Activated naive CD4-positive, alpha-beta T cell treated with anti-CD3 and anti-CD28 coated beads, Interleukin-2, amount 10 ng/mL, durations not matched to agents 7 days and 5 days (primary cell): ENCODE measurements around the gene RBM28.

Source experiments
- CTCF ChIA-PET: fragments of 350-600 bp; sonication (Branson Sonifier 250); formaldehyde crosslinking; loops from one replicate; lab custom pipeline; 2021; ENCODE audit warnings: antibody characterized with exemption; lab: Charles Lee
- DNase-seq: peaks from one replicate; pipeline ENCODE4 v3.0.0-alpha.2; 2020
- H3K27ac Mint-ChIP-seq: one replicate; pipeline ENCODE4 v1.8.0; 2021; ENCODE audit warnings: mild to moderate bottlenecking, moderate library complexity, mixed read lengths
- H3K27me3 Mint-ChIP-seq: one replicate; pipeline ENCODE4 v1.8.0; 2021; ENCODE audit warnings: mild to moderate bottlenecking, mixed read lengths
- H3K36me3 Mint-ChIP-seq: one replicate; pipeline ENCODE4 v1.8.0; 2021; ENCODE audit warnings: mixed read lengths
- H3K4me1 Mint-ChIP-seq: one replicate; pipeline ENCODE4 v1.8.0; 2021; ENCODE audit warnings: mixed read lengths
- H3K4me3 Mint-ChIP-seq: one replicate; pipeline ENCODE4 v1.8.0; 2021; ENCODE audit warnings: mild to moderate bottlenecking, moderate library complexity, mixed read lengths
- H3K9me3 Mint-ChIP-seq: one replicate; pipeline ENCODE4 v1.8.0; 2021; ENCODE audit warnings: mixed read lengths

RBM28 gene

GRCh38 chr7:128279124-128279713 is 64.5 kb downstream of the RBM28 start:
- CTCF ChIA-PET: no interaction called here
- DNase-seq: no peak
- H3K9me3 Mint-ChIP-seq: peaks cover 11% of the 10 kb centered on the region
- no peaks in the 10 kb centered on the region for H3K4me1 Mint-ChIP-seq
- H3K27ac Mint-ChIP-seq: no peak overlapping the region
- H3K4me3 Mint-ChIP-seq: no peak overlapping the region
- peaks cover 25% of the 10 kb centered on the region for H3K27me3 Mint-ChIP-seq
- H3K36me3 Mint-ChIP-seq: no peaks in the 10 kb centered on the region

GRCh38 chr7:128278366-128278765 is 65.3 kb downstream of the RBM28 start:
- CTCF ChIA-PET: no interaction called here
- peaks cover 33% of the 10 kb centered on the region for H3K27me3 Mint-ChIP-seq
- peaks cover 11% of the 10 kb centered on the region for H3K9me3 Mint-ChIP-seq
- H3K4me1 Mint-ChIP-seq: no peaks in the 10 kb centered on the region
- no peak overlapping the region for H3K27ac Mint-ChIP-seq
- no peak for DNase-seq
- no peaks in the 10 kb centered on the region for H3K36me3 Mint-ChIP-seq
- no peak overlapping the region for H3K4me3 Mint-ChIP-seq

GRCh38 chr7:128275681-128276080 is 68.0 kb downstream of the RBM28 start:
- no peaks in the 10 kb centered on the region for H3K4me1 Mint-ChIP-seq
- H3K4me3 Mint-ChIP-seq: no peak overlapping the region
- peaks cover 52% of the 10 kb centered on the region for H3K27me3 Mint-ChIP-seq
- no peak for DNase-seq
- peaks cover 9% of the 10 kb centered on the region for H3K9me3 Mint-ChIP-seq
- CTCF ChIA-PET: no interaction called here
- no peaks in the 10 kb centered on the region for H3K36me3 Mint-ChIP-seq
- H3K27ac Mint-ChIP-seq: no peak overlapping the region

- H3K36me3 Mint-ChIP-seq: no peaks in the 10 kb centered on the region
- H3K4me3 Mint-ChIP-seq: no peak overlapping the region
- CTCF ChIA-PET: no interaction called here
- H3K4me1 Mint-ChIP-seq: no peaks in the 10 kb centered on the region
- H3K9me3 Mint-ChIP-seq: peaks cover 5% of the 10 kb centered on the region
- no peak overlapping the region for H3K27ac Mint-ChIP-seq
- DNase-seq: no peak
- peaks cover 57% of the 10 kb centered on the region for H3K27me3 Mint-ChIP-seq
These were observed 68.7 kb downstream of the RBM28 start for GRCh38 chr7:128274884-128275603.

DNA sequence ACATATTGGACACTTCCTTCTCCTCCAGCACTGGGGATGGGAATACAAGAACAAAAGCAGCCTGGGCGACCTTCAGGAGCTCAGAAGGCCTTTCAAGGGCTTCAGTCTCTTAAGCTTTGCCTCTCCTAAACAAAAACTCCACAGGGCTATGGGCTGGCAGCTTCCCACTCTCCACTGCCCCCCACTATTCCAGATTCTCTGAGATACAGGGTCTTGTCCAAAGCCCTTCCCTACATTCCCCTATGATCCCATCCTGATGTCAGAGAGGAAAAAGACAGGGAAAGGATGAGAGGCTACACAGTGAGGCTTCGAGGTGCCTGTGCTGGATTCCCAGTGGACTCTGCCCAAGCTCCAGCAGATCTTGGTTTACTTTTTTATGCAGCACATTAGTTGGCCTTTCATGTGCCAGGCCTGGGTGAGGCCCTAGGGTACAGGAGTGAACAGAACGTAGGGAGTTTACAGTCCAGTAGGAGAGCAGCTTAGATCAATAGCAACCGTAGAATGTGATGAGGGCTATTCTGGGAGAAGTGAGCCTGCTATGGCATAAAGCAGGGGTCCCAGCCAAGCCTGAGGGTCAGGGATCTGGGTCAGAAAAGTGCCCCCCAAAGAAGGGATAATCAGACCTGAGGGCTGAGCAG is 69.3 kb downstream of the RBM28 start:
- Mint-ChIP-seq H3K27ac (no peak overlapping the region), H3K4me1 (no peaks in the 10 kb centered on the region), H3K36me3 (no peaks in the 10 kb centered on the region), H3K4me3 (no peak overlapping the region), H3K27me3 (peaks cover 63% of the 10 kb centered on the region), H3K9me3 (no peaks in the 10 kb centered on the region)
- DNase-seq: no peak
- CTCF ChIA-PET: no interaction called here

- no peak for DNase-seq
- no peak overlapping the region for H3K4me3 Mint-ChIP-seq
- CTCF ChIA-PET: no interaction called here
- no peaks in the 10 kb centered on the region for H3K36me3 Mint-ChIP-seq
- H3K27ac Mint-ChIP-seq: no peak overlapping the region
- H3K27me3 Mint-ChIP-seq: peaks cover 78% of the 10 kb centered on the region
- H3K4me1 Mint-ChIP-seq: no peaks in the 10 kb centered on the region
- no peaks in the 10 kb centered on the region for H3K9me3 Mint-ChIP-seq
These were observed 71.7 kb downstream of the RBM28 start for GRCh38 chr7:128271942-128272481.

GRCh38 chr7:128271471-128271941 is 72.2 kb downstream of the RBM28 start:
- no peaks in the 10 kb centered on the region for H3K9me3 Mint-ChIP-seq
- CTCF ChIA-PET: no interaction called here
- no peak overlapping the region for H3K27ac Mint-ChIP-seq
- H3K4me1 Mint-ChIP-seq: no peaks in the 10 kb centered on the region
- no peaks in the 10 kb centered on the region for H3K36me3 Mint-ChIP-seq
- peaks cover 78% of the 10 kb centered on the region for H3K27me3 Mint-ChIP-seq
- no peak overlapping the region for H3K4me3 Mint-ChIP-seq
- no peak for DNase-seq

DNA sequence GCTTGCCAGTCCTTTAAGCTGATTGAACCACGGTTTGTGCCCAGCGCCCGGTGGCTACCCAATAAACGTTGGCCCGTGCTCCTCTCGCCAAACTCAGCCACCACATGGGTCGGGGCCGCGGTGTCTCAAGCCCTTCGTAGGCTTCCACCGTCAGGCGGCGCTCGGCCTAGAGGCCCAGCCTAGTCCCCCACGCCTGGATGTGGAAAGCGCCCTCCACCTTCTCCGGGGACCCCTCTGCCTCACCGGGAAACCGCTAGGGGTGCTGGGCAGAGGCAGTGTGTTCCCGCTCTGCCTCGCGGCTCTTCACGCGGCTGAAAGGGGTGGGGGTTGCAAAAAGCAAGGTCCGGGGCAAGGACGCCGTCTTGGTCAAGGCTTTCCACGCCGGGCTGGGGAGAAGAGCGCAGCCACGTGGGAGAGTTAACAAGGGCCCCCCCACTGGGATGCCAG is 72.9 kb downstream of the RBM28 start:
- CTCF ChIA-PET: no interaction called here
- no peak for DNase-seq
- Mint-ChIP-seq H3K36me3 (no peaks in the 10 kb centered on the region), H3K27me3 (peaks cover 83% of the 10 kb centered on the region), H3K27ac (no peak overlapping the region), H3K9me3 (no peaks in the 10 kb centered on the region), H3K4me3 (no peak overlapping the region), H3K4me1 (no peaks in the 10 kb centered on the region)

- H3K27ac Mint-ChIP-seq: no peak overlapping the region
These were observed 75.5 kb downstream of the RBM28 start for GRCh38 chr7:128268233-128268632.

GRCh38 chr7:128267595-128267924 is 76.1 kb downstream of the RBM28 start:
- Mint-ChIP-seq H3K4me1 (no peaks in the 10 kb centered on the region), H3K27ac (no peak overlapping the region), H3K9me3 (no peaks in the 10 kb centered on the region), H3K4me3 (no peak overlapping the region), H3K27me3 (peaks cover 75% of the 10 kb centered on the region), H3K36me3 (no peaks in the 10 kb centered on the region)
- DNase-seq: no peak
- CTCF ChIA-PET: no interaction called here

More at GRCh38 chr7:128268233-128268632, 75.5 kb downstream of the RBM28 start:
- H3K4me3 Mint-ChIP-seq: no peak overlapping the region
- H3K27me3 Mint-ChIP-seq: peaks cover 75% of the 10 kb centered on the region
- H3K4me1 Mint-ChIP-seq: no peaks in the 10 kb centered on the region
- CTCF ChIA-PET: no interaction called here
- no peaks in the 10 kb centered on the region for H3K9me3 Mint-ChIP-seq
- no peaks in the 10 kb centered on the region for H3K36me3 Mint-ChIP-seq
- DNase-seq: no peak

DNA sequence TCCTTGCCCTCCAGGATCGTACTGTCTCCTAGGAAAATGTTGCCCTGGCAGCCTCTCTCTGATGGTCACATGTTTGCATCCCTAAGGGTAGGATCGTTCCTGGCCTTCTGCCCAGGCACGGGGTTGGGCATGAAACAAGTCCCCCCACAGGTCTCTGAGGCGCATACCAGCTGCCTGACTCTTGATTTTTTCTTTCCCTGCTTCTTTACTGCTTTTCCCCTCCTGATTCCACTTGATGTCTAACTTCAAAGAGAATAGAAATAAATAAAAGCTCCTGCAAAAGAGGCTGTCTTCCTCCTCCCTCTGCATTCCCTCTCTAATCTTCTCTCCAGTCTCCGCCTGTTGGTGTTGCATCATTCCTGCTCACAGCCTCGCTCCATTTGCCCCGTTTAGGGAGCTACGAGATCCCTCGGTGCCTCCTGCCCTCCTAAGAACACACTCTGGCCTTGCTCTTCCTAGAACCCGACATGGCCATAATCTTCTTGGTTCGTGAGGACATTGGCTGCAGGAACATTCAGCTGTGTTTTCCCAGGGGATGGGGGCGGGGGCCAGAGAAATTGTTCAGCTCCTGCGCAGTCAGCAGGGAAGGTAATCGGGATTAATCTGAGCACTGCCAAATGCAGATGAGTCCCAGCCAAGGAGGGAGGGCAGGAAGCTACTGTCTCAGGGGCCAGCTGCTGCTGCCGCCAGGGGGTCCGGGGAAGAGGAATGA is 76.7 kb downstream of the RBM28 start:
- peaks cover 73% of the 10 kb centered on the region for H3K27me3 Mint-ChIP-seq
- H3K36me3 Mint-ChIP-seq: no peaks in the 10 kb centered on the region
- CTCF ChIA-PET: no interaction called here
- no peaks in the 10 kb centered on the region for H3K4me1 Mint-ChIP-seq
- DNase-seq: no peak
- H3K9me3 Mint-ChIP-seq: no peaks in the 10 kb centered on the region
- H3K27ac Mint-ChIP-seq: no peak overlapping the region
- H3K4me3 Mint-ChIP-seq: no peak overlapping the region

DNA sequence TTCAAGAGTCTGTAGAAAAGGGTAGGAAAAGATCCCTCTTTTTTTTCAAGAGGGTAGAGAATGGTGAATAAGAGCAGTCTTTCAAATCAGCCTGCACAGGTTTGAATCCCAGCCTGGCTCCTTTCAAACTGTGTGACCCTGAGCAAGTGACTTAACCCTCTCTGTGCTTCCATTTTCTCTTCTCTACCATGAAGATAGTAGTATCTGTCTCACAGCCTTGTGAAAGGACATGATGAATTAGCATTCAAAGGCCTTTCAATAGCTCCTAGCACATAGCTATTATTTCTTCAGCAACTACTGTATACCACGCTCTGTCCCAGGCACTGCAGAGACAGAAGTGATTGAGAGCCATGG is 77.2 kb downstream of the RBM28 start:
- H3K4me1 Mint-ChIP-seq: no peaks in the 10 kb centered on the region
- H3K27ac Mint-ChIP-seq: no peak overlapping the region
- peaks cover 68% of the 10 kb centered on the region for H3K27me3 Mint-ChIP-seq
- DNase-seq: no peak
- CTCF ChIA-PET: no interaction called here
- no peaks in the 10 kb centered on the region for H3K36me3 Mint-ChIP-seq
- no peaks in the 10 kb centered on the region for H3K9me3 Mint-ChIP-seq
- H3K4me3 Mint-ChIP-seq: no peak overlapping the region

GRCh38 chr7:128265906-128266300 is 77.8 kb downstream of the RBM28 start:
- H3K27ac Mint-ChIP-seq: no peak overlapping the region
- no peaks in the 10 kb centered on the region for H3K36me3 Mint-ChIP-seq
- H3K4me3 Mint-ChIP-seq: no peak overlapping the region
- CTCF ChIA-PET: no interaction called here
- peaks cover 62% of the 10 kb centered on the region for H3K27me3 Mint-ChIP-seq
- H3K9me3 Mint-ChIP-seq: no peaks in the 10 kb centered on the region
- H3K4me1 Mint-ChIP-seq: no peaks in the 10 kb centered on the region
- DNase-seq: no peak

- Mint-ChIP-seq H3K36me3 (no peaks in the 10 kb centered on the region), H3K4me3 (no peak overlapping the region), H3K4me1 (no peaks in the 10 kb centered on the region), H3K9me3 (no peaks in the 10 kb centered on the region), H3K27me3 (peaks cover 57% of the 10 kb centered on the region), H3K27ac (no peak overlapping the region)
- CTCF ChIA-PET: no interaction called here
- DNase-seq: no peak
These were observed 78.4 kb downstream of the RBM28 start for GRCh38 chr7:128265156-128265905.
